ENCODE data around the gene A1CF. TPM values are rescaled to one million over a fixed set of nuclear protein-coding genes. Genes with fewer than 3 reads are reported as not detected.

The A1CF gene
- total and polyA plus RNA-seq, 2 of the 8 experiments (the other 6 are each of a cell fraction or from before 2014, with no cell fraction given): not detected

DNA sequence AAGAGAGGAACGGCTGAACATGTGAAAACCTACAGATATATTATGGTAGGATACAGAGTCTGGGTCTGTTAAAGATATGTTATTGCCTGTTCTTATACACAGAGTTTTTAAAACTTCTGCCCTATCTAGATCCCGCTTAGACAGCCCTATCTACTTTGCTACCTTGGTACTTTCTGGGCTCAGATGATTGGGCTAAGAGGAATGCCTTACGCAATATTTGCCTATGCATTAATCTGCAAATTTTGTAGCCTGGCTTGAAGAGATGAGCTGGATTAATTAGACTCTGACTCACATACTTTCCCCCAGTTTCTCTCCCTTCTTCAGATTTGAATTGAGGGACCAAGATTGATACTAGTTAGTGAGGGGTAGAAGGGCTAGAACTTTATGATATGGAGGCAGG, 33.6 kb upstream of the A1CF start (continued):
- TF ChIP-seq, protein P1, sequence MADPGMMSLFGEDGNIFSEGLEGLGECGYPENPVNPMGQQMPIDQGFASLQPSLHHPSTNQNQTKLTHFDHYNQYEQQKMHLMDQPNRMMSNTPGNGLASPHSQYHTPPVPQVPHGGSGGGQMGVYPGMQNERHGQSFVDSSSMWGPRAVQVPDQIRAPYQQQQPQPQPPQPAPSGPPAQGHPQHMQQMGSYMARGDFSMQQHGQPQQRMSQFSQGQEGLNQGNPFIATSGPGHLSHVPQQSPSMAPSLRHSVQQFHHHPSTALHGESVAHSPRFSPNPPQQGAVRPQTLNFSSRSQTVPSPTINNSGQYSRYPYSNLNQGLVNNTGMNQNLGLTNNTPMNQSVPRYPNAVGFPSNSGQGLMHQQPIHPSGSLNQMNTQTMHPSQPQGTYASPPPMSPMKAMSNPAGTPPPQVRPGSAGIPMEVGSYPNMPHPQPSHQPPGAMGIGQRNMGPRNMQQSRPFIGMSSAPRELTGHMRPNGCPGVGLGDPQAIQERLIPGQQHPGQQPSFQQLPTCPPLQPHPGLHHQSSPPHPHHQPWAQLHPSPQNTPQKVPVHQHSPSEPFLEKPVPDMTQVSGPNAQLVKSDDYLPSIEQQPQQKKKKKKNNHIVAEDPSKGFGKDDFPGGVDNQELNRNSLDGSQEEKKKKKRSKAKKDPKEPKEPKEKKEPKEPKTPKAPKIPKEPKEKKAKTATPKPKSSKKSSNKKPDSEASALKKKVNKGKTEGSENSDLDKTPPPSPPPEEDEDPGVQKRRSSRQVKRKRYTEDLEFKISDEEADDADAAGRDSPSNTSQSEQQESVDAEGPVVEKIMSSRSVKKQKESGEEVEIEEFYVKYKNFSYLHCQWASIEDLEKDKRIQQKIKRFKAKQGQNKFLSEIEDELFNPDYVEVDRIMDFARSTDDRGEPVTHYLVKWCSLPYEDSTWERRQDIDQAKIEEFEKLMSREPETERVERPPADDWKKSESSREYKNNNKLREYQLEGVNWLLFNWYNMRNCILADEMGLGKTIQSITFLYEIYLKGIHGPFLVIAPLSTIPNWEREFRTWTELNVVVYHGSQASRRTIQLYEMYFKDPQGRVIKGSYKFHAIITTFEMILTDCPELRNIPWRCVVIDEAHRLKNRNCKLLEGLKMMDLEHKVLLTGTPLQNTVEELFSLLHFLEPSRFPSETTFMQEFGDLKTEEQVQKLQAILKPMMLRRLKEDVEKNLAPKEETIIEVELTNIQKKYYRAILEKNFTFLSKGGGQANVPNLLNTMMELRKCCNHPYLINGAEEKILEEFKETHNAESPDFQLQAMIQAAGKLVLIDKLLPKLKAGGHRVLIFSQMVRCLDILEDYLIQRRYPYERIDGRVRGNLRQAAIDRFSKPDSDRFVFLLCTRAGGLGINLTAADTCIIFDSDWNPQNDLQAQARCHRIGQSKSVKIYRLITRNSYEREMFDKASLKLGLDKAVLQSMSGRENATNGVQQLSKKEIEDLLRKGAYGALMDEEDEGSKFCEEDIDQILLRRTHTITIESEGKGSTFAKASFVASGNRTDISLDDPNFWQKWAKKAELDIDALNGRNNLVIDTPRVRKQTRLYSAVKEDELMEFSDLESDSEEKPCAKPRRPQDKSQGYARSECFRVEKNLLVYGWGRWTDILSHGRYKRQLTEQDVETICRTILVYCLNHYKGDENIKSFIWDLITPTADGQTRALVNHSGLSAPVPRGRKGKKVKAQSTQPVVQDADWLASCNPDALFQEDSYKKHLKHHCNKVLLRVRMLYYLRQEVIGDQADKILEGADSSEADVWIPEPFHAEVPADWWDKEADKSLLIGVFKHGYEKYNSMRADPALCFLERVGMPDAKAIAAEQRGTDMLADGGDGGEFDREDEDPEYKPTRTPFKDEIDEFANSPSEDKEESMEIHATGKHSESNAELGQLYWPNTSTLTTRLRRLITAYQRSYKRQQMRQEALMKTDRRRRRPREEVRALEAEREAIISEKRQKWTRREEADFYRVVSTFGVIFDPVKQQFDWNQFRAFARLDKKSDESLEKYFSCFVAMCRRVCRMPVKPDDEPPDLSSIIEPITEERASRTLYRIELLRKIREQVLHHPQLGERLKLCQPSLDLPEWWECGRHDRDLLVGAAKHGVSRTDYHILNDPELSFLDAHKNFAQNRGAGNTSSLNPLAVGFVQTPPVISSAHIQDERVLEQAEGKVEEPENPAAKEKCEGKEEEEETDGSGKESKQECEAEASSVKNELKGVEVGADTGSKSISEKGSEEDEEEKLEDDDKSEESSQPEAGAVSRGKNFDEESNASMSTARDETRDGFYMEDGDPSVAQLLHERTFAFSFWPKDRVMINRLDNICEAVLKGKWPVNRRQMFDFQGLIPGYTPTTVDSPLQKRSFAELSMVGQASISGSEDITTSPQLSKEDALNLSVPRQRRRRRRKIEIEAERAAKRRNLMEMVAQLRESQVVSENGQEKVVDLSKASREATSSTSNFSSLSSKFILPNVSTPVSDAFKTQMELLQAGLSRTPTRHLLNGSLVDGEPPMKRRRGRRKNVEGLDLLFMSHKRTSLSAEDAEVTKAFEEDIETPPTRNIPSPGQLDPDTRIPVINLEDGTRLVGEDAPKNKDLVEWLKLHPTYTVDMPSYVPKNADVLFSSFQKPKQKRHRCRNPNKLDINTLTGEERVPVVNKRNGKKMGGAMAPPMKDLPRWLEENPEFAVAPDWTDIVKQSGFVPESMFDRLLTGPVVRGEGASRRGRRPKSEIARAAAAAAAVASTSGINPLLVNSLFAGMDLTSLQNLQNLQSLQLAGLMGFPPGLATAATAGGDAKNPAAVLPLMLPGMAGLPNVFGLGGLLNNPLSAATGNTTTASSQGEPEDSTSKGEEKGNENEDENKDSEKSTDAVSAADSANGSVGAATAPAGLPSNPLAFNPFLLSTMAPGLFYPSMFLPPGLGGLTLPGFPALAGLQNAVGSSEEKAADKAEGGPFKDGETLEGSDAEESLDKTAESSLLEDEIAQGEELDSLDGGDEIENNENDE (IDR thresholded peaks at IDR 0.05; ENCODE audit: insufficient replicate concordance, low read length): no peak
